Smooth muscle cell (in vitro differentiated cells): ENCODE measurements around the gene CLEC4M. TPM values are rescaled to one million over a fixed set of nuclear protein-coding genes. Genes with fewer than 3 reads are reported as not detected.

Experiments used
- DNase-seq: peaks from one replicate; lab custom pipeline; 2025; ENCODE audit not compliant: unreplicated experiment; lab: John Stamatoyannopoulos, UW
- H2AFZ ChIP-seq: fragments of 200-600 bp; sonication (generic); 2 replicates; pipeline ENCODE4 v1.6.0; 2016; ENCODE audit warnings: antibody characterized with exemption, low read depth, mild to moderate bottlenecking
- H3F3A ChIP-seq: fragments of 200-600 bp; sonication (generic); 2 replicates; pipeline ENCODE4 v1.6.0; 2017; ENCODE audit warnings: antibody characterized with exemption, low read depth
- H3K27ac ChIP-seq: fragments of 200-600 bp; sonication (generic); 2 replicates; pipeline ENCODE4 v1.5.1; 2016; ENCODE audit warnings: low read depth, mild to moderate bottlenecking
- H3K27me3 ChIP-seq: fragments of 200-600 bp; sonication (generic); 2 replicates; pipeline ENCODE4 v1.6.1; 2016; ENCODE audit warnings: low read depth, mild to moderate bottlenecking
- H3K36me3 ChIP-seq: fragments of 200-600 bp; sonication (generic); 2 replicates; pipeline ENCODE4 v1.5.1; 2016; ENCODE audit warnings: low read depth
- H3K4me1 ChIP-seq: fragments of 200-600 bp; sonication (generic); 2 replicates; pipeline ENCODE4 v1.5.1; 2016; ENCODE audit warnings: low read depth
- H3K4me2 ChIP-seq: fragments of 200-600 bp; sonication (generic); 2 replicates; pipeline ENCODE4 v1.6.0; 2016; ENCODE audit warnings: mild to moderate bottlenecking
- H3K4me3 ChIP-seq: fragments of 200-600 bp; sonication (generic); 2 replicates; pipeline ENCODE4 v1.5.1; 2016; ENCODE audit warnings: mild to moderate bottlenecking
- H3K79me2 ChIP-seq: fragments of 200-600 bp; sonication (generic); 2 replicates; pipeline ENCODE4 v1.6.0; 2016; ENCODE audit warnings: low read depth, mild to moderate bottlenecking
- H3K9ac ChIP-seq: fragments of 200-600 bp; sonication (generic); 2 replicates; pipeline ENCODE4 v1.6.0; 2016; ENCODE audit warnings: low read depth
- H3K9me3 ChIP-seq: fragments of 200-600 bp; sonication (generic); replicated peaks from 2 replicates; pipeline ENCODE4 v1.5.1; 2016; ENCODE audit warnings: low read depth
- H4K20me1 ChIP-seq: fragments of 200-600 bp; sonication (generic); 2 replicates; pipeline ENCODE4 v1.6.0; 2016; ENCODE audit warnings: low read depth
- WGBS: methylation state at CpG from one replicate; pipeline ENCODE4 v1.1.7; 2016; ENCODE audit warnings: low lambda C conversion rate; 5-methylcytosine and 5-hydroxymethylcytosine counted together
- polyA plus RNA-seq: library from polyadenylated mRNA; unstranded; fragments of >200 nt; fragmentation: Nextera tagmentation; extraction: Ambion mirVana; gene quantifications from 2 replicates; pipeline ENCODE4 v1.2.1, GENCODE V29; 2016
- total RNA-seq: library from RNA; depleted of rRNA; stranded (reverse); fragments of >200 nt; gene quantifications from 2 replicates; pipeline ENCODE4 v1.2.3, GENCODE V29; 2014
- TF ChIP-seq, protein P1 (sequence below): fragments of 200-600 bp; sonication (generic); IDR thresholded peaks from 2 replicates; pipeline ENCODE4 v1.5.1; 2017; ENCODE audit warnings: borderline replicate concordance, mild to moderate bottlenecking, antibody characterized with exemption; ENCODE audit not compliant: insufficient read depth, poor library complexity, severe bottlenecking

The CLEC4M gene
- total and polyA plus RNA-seq, 2 experiments from 2014 or later, result not detected

DNA sequence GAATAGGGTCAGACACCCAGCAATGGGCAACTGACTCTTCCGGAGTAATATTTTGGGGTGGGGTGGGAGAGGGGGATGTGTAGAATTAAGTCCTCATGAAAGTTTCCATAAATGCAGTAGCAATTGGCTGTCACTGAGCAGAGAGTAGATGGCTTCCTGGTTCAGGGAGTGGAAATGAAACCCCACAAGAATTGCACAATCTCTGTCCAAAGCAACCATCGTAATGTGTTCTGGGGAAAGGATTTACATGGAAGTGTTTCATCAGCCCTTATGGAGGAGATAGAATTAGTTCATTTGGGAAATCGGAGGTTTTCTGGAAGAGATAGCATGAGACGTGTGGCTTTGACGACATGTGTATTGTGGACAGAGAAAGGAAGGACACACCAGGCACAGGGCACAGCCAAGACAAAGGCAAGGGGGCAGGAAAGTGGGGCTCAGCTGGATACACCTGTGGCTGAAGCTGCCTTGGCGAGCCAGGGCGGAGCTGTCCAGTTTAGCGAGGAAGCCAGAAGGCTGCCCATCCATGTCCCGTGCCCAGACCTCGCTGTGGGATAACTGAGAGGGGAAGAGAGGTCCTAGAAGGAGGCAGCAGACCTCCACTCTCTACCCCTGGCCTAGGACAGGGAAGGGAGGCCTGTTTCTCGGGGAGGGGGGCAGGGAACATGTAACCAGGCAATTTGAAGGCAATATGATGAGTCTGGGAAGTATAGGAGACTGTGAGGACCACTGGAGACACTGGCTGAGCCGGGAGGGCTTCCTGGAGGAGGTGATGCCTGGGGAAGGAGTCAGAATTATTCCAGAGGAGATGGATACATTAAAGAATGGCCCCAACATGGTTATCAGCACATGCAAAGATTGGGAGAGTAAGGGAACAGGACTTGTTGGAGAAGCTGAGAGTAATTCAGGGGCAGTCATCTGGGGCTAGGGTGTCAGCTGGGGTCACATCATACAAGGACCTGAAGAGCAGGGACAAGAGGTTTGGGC, 28.5 kb upstream of the CLEC4M start:
- Histone ChIP-seq H3K4me3 (no peak overlapping the region), H3K36me3 (no peaks in the 10 kb centered on the region), H3K4me1 (no peaks in the 10 kb centered on the region), H3K27me3 (peaks cover 49% of the 10 kb centered on the region), H3K4me2 (no peak overlapping the region), H4K20me1 (no peaks in the 10 kb centered on the region), H3K9ac (no peak overlapping the region), H3F3A (no peaks in the 10 kb centered on the region), H3K79me2 (no peaks in the 10 kb centered on the region), H3K9me3 (no peaks in the 10 kb centered on the region), H3K27ac (no peak overlapping the region), H2AFZ (no peak overlapping the region)
- TF ChIP-seq, protein P1, sequence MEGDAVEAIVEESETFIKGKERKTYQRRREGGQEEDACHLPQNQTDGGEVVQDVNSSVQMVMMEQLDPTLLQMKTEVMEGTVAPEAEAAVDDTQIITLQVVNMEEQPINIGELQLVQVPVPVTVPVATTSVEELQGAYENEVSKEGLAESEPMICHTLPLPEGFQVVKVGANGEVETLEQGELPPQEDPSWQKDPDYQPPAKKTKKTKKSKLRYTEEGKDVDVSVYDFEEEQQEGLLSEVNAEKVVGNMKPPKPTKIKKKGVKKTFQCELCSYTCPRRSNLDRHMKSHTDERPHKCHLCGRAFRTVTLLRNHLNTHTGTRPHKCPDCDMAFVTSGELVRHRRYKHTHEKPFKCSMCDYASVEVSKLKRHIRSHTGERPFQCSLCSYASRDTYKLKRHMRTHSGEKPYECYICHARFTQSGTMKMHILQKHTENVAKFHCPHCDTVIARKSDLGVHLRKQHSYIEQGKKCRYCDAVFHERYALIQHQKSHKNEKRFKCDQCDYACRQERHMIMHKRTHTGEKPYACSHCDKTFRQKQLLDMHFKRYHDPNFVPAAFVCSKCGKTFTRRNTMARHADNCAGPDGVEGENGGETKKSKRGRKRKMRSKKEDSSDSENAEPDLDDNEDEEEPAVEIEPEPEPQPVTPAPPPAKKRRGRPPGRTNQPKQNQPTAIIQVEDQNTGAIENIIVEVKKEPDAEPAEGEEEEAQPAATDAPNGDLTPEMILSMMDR, result no peak
- WGBS, result 58% methylated on average over 12 of the region's 12 CpGs
- no peak for DNase-seq

DNA sequence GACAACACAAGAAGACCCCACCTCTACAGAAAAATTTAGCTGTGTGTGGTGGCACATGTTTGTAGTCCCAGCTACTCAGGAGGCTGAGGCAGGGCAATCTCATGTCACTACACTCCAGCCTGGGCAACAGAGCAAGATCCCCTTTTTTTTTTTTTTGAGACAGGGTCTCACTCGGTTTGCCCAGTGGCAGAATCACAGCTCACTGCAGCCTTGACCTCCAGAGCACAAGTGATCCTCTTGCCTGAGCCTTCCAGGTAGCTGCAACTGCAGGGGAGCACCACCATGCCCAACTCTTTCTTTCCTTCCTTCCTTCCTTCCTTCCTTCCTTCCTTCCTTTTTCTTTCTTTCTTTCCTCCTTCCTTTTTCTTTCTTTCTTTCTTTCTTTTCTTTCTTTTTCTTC, 26.9 kb upstream of the CLEC4M start:
- Histone ChIP-seq H3K4me3 (no peak overlapping the region), H3K27me3 (peaks cover 38% of the 10 kb centered on the region), H4K20me1 (no peaks in the 10 kb centered on the region), H2AFZ (no peak overlapping the region), H3K27ac (no peak overlapping the region), H3K9ac (no peak overlapping the region), H3K4me2 (no peak overlapping the region), H3K9me3 (no peaks in the 10 kb centered on the region), H3K4me1 (no peaks in the 10 kb centered on the region), H3K36me3 (no peaks in the 10 kb centered on the region), H3K79me2 (no peaks in the 10 kb centered on the region), H3F3A (no peaks in the 10 kb centered on the region)
- 75% methylated on average over 1 of the region's 1 CpG for WGBS
- TF ChIP-seq, protein P1, result no peak
- DNase-seq, result no peak

DNA sequence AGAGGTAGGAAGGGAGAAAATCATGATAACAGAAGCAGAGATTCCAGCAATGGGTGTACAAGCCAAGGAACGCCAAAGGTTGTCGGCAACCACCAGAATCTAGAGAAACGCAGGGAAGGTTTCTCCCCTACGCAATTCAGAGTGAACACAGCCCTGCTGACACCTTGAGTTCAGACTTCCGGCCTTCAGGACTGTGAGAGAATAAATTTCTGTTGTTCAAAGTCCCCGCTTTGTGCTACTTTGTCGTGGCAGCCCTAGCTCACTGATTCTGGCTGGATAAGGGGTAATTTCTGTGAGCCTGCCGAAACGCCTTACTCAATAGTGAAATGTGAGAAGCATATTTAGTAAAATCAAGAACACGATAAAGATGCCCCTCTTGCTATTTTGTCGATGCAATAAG, 25.8 kb upstream of the CLEC4M start:
- no peak overlapping the region for H3K4me3 ChIP-seq
- TF ChIP-seq, protein P1, result no peak
- no peaks in the 10 kb centered on the region for H4K20me1 ChIP-seq
- H3K9ac ChIP-seq, result no peak overlapping the region
- H3K9me3 ChIP-seq, result no peaks in the 10 kb centered on the region
- H3K79me2 ChIP-seq, result no peaks in the 10 kb centered on the region
- WGBS, result 84% methylated on average over 11 of the region's 11 CpGs
- no peak overlapping the region for H3K4me2 ChIP-seq
- no peaks in the 10 kb centered on the region for H3F3A ChIP-seq
- peaks cover 27% of the 10 kb centered on the region for H3K27me3 ChIP-seq
- H2AFZ ChIP-seq, result no peak overlapping the region
- H3K4me1 ChIP-seq, result no peaks in the 10 kb centered on the region
- no peak overlapping the region for H3K27ac ChIP-seq
- no peaks in the 10 kb centered on the region for H3K36me3 ChIP-seq
- no peak for DNase-seq
